Lower leg skin (tissue), 3 donors: ENCODE measurements around the gene GYPB.
"Not testable (repeated sequence)": the region's sequence is repeated elsewhere in the genome, so short reads cannot be mapped to it uniquely, and the experiment has no call there.

ENCODE experiments used
- CTCF ChIP-seq, 3 donors: fragments of 450-650 bp; IDR thresholded peaks; one replicate each; pipeline ENCODE4 v1.5.1; 2016; ENCODE audit warnings: antibody characterized with exemption in 3 of 3, mild to moderate bottlenecking in 3 of 3, moderate library complexity in 2 of 3
- POLR2A ChIP-seq, 2 donors: fragments of 450-650 bp; IDR thresholded peaks; one replicate each; pipeline ENCODE4 v1.6.1; 2016 to 2017; ENCODE audit warnings: antibody characterized with exemption in 2 of 2, mild to moderate bottlenecking in 1 of 2, moderate library complexity in 1 of 2

GRCh38 chr4:143991761-143992160 lies 27.4 kb downstream of the GYPB start:
- TF ChIP-seq CTCF, POLR2A (IDR thresholded peaks at IDR 0.05): not testable (repeated sequence)
